Measurements from ENCODE around the gene ARID1B.
A peak's percentile ranks its signal among the peaks of the same experiment; 100 is the strongest.

Gene ARID1B

DNA sequence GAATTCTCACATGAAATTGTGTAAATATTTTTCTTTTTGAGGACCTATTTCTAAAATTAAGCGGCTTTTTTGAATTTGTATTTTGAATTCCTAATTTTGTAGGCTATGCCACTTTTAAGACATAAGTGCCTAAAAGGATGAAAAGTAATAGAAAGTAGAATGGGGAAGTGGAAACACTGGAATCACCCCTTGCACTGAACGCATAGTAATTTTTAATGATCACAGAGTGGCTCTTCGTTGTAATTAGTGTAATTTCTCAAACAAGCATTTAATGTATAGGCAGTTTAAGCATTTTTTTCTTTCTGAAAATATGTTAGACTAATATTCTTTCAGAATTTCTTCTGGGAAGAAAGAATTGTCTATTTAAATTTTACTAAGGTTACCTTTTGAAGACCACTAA is 73.2 kb downstream of the ARID1B start:
- DNase-seq (ENCODE audit: low read depth): no peak
- TF ChIP-seq, protein P1, sequence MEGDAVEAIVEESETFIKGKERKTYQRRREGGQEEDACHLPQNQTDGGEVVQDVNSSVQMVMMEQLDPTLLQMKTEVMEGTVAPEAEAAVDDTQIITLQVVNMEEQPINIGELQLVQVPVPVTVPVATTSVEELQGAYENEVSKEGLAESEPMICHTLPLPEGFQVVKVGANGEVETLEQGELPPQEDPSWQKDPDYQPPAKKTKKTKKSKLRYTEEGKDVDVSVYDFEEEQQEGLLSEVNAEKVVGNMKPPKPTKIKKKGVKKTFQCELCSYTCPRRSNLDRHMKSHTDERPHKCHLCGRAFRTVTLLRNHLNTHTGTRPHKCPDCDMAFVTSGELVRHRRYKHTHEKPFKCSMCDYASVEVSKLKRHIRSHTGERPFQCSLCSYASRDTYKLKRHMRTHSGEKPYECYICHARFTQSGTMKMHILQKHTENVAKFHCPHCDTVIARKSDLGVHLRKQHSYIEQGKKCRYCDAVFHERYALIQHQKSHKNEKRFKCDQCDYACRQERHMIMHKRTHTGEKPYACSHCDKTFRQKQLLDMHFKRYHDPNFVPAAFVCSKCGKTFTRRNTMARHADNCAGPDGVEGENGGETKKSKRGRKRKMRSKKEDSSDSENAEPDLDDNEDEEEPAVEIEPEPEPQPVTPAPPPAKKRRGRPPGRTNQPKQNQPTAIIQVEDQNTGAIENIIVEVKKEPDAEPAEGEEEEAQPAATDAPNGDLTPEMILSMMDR (IDR thresholded peaks at IDR 0.05; ENCODE audit: insufficient read depth, low read depth, low read length, missing control alignments): no peak
- H3K4me3 ChIP-seq (ENCODE audit: low read depth, low read length): peak overlapping the region; percentile 33

DNA sequence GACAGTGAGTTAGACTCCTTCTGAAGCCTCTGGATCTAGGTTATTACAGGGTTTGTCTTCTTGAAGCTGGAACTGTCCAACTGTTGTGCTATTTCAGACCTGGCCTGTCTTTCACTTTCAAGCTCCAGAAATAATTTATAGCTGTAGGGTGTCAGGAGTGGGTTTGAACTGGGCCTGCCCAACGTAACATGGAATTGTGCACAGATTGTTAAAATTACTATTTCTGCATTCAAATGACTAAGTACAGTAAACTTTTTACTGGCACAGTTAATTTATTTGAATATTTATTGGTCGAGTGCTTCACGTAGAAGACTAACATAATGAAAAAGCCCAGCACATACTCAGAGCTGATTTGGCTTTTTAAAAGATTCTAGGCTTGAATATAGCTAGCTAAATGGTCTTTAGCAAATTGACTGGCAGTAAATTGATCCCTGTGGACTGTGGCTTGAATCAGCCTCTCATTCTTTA is 74.3 kb downstream of the ARID1B start:
- H3K4me3 ChIP-seq (ENCODE audit: low read depth, low read length): peak overlapping the region; percentile 33
- DNase-seq (ENCODE audit: low read depth): peak; percentile 44
- TF ChIP-seq, protein P1 (IDR thresholded peaks at IDR 0.05; ENCODE audit: insufficient read depth, low read depth, low read length, missing control alignments): no peak

GRCh38 chr6:156852147-156852857 is 75.1 kb downstream of the ARID1B start:
- DNase-seq (ENCODE audit: low read depth): peak; percentile 81
- H3K4me3 ChIP-seq (ENCODE audit: low read depth, low read length): peak overlapping the region; percentile 7; the same call in 1 of the 2 replicates
- TF ChIP-seq, protein P1 (IDR thresholded peaks at IDR 0.05; ENCODE audit: insufficient read depth, low read depth, low read length, missing control alignments): no peak

GRCh38 chr6:156852858-156853216 is 75.7 kb downstream of the ARID1B start:
- no peak for DNase-seq (ENCODE audit: low read depth)
- H3K4me3 ChIP-seq (ENCODE audit: low read depth, low read length): peak overlapping the region; percentile 7; the same call in 1 of the 2 replicates
- TF ChIP-seq, protein P1 (IDR thresholded peaks at IDR 0.05; ENCODE audit: insufficient read depth, low read depth, low read length, missing control alignments): no peak

DNA sequence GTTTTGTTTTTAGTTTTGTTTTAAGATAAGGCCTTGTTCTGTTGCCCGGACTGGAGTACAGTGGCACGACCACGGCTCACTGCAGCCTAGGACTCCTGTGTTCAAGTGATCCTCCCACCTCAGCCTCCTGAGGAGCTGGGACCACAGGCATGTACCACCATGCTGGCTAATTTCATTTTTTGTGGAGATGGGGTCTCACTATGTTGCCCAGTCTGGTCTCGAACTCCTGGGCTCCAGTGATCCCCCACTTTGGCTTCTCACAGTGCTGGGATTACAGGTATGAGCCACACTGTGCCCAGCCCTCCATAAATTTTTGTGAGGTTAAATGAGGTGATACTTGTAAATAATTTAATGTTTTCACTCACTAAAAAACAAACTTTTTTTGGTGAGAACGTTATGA is 76.6 kb downstream of the ARID1B start:
- no peak for DNase-seq (ENCODE audit: low read depth)
- TF ChIP-seq, protein P1 (IDR thresholded peaks at IDR 0.05; ENCODE audit: insufficient read depth, low read depth, low read length, missing control alignments): no peak
- H3K4me3 ChIP-seq (ENCODE audit: low read depth, low read length): no peak overlapping the region

DNA sequence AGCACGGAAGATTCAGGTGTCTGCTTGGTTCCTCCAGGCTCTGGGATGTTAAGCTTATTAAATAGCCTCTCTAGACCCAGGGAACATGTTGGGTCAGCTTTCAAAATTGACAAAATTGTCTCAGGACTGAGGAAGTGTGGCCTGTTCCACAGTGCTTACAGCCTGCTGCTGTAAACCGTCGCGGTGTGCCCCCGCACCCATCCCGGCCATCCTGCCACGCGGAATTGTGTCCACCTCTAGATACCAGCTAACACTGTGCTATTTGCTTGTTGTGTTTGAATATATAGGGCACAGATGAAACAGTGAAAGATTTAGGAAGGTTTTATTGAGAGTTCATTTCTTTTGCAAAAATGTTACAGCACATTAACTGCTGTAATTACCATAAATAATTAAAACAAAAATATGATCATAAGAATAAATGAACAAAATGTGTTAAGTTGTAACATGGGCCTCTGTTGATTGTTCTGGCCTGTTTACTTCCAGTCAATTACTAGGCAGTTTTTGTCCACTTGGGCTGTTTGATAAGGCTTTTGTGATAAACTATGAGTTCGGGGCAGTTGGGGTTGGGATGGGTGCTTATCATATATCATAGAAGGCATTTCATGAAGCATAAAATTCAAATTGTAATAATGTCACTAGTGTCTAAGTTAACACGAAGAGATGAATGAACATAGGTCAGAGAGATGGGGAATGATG is 77.4 kb downstream of the ARID1B start:
- TF ChIP-seq, protein P1 (IDR thresholded peaks at IDR 0.05; ENCODE audit: insufficient read depth, low read depth, low read length, missing control alignments): no peak
- DNase-seq (ENCODE audit: low read depth): no peak
- H3K4me3 ChIP-seq (ENCODE audit: low read depth, low read length): no peak overlapping the region
